Measurements from ENCODE around the gene FIG4. TPM values are rescaled to one million over a fixed set of nuclear protein-coding genes. Genes with fewer than 3 reads are reported as not detected.

Gene FIG4
- total RNA-seq, 4 donors from 2014 or later, result 9.4 to 18.1 (median 13.2) TPM

DNA sequence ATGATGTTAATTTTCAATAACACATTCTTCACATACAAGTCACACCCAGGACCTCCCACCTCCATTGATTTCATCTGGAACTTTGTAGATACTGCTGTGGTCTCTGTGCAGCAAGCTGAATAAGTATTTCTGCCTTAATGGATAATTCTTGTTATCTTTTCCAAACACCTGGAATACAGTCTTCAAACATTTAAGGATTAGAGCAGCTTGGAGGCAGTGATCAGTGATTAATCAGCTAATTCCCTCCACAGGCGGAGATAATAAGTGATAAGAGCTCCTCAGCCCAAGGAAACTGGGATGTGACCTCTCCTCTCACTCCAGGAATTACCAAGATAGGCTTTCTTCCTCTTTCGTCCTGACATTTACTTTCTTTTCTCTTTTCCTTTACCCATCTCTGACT lies 110.7 kb downstream of the FIG4 start:
- no peak for DNase-seq (ENCODE audit: low spot score)
- ATAC-seq (ENCODE audit: low FRiP score), result no peak
- TF ChIP-seq, protein P1, sequence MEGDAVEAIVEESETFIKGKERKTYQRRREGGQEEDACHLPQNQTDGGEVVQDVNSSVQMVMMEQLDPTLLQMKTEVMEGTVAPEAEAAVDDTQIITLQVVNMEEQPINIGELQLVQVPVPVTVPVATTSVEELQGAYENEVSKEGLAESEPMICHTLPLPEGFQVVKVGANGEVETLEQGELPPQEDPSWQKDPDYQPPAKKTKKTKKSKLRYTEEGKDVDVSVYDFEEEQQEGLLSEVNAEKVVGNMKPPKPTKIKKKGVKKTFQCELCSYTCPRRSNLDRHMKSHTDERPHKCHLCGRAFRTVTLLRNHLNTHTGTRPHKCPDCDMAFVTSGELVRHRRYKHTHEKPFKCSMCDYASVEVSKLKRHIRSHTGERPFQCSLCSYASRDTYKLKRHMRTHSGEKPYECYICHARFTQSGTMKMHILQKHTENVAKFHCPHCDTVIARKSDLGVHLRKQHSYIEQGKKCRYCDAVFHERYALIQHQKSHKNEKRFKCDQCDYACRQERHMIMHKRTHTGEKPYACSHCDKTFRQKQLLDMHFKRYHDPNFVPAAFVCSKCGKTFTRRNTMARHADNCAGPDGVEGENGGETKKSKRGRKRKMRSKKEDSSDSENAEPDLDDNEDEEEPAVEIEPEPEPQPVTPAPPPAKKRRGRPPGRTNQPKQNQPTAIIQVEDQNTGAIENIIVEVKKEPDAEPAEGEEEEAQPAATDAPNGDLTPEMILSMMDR (IDR thresholded peaks at IDR 0.05), result no peak

DNA sequence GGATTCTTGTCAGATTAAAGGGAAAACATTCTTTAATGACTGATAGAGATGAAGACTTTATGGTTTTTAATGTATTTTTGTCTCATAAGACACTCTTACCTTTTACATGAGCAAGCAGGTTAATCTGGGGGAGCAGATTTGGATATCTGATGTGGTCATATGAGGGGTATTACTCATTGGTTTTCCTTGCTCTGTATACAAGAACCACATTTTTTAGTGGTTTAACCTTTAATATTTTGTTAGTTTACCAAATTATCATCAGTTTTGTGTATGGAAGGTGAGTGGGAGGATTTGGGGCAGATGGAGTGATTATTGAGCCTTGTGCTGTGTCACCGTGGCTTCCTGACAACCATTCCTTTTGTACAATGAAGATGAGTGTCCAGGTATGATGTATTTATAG lies 112.9 kb downstream of the FIG4 start:
- TF ChIP-seq, protein P1 (IDR thresholded peaks at IDR 0.05), result no peak
- DNase-seq (ENCODE audit: low spot score) (no peak), ATAC-seq (ENCODE audit: low FRiP score) (no peak)

DNA sequence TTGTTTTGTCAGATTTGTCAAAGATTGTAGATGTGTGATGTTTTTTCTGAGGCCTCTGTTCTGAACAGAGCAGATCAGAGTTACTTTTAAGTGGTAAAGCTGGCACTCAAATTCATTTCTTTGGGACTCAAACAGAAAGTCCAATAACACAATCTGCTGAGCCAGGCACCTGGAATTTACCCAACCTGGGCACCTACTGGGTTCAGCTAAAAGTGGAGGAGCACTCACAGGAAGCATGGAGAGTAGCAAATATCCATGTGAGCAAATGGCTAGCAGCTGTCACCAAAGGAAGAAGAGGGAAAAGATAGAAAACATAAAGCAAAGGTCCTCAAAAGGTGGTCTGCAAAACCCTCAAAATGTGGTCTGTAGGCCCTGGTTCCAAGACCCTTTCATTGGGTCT lies 116.8 kb downstream of the FIG4 start:
- DNase-seq (ENCODE audit: low spot score) (no peak), ATAC-seq (ENCODE audit: low FRiP score) (no peak)
- TF ChIP-seq, protein P1 (IDR thresholded peaks at IDR 0.05), result no peak

DNA sequence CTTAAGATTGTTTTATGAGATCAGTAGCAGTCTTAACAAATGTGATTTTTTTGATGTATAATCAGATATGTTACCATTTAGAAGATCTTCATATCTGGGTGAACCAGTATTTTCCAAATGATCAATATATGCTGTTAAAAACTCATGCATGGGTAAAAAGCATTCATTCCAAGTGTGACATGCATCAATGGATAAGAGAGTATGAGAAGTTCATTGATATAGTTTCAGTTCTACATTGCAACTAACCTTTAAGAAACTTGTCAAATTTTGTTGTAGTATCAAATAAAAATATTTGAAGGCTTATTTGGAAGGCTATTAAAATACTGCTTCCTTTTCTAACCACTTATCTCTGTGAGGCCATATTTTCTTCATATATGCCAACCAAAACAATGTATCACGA lies 117.7 kb downstream of the FIG4 start:
- TF ChIP-seq, protein P1 (IDR thresholded peaks at IDR 0.05), result no peak
- DNase-seq (ENCODE audit: low spot score) (no peak), ATAC-seq (ENCODE audit: low FRiP score) (no peak)

DNA sequence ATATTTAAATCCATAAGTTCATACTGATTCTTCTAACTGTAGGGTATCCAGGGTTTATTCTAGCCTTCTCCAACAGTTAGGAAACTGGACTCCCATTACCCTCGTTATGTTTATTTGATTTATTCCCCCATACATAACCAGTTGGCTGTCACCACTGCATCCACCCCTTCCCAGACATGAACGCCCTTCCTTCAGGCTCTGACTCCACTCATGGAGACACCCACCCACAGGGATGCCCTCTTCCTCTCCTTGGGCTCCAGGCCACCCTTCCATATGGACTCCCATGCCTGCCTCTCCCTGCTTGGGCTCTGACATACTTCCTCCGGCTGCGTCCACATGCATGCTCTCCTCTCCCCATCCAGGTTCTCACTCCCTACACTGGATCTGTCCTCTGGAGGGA lies 124.0 kb downstream of the FIG4 start:
- ATAC-seq (ENCODE audit: low FRiP score) (no peak), DNase-seq (ENCODE audit: low spot score) (no peak)
- TF ChIP-seq, protein P1 (IDR thresholded peaks at IDR 0.05), result no peak

DNA sequence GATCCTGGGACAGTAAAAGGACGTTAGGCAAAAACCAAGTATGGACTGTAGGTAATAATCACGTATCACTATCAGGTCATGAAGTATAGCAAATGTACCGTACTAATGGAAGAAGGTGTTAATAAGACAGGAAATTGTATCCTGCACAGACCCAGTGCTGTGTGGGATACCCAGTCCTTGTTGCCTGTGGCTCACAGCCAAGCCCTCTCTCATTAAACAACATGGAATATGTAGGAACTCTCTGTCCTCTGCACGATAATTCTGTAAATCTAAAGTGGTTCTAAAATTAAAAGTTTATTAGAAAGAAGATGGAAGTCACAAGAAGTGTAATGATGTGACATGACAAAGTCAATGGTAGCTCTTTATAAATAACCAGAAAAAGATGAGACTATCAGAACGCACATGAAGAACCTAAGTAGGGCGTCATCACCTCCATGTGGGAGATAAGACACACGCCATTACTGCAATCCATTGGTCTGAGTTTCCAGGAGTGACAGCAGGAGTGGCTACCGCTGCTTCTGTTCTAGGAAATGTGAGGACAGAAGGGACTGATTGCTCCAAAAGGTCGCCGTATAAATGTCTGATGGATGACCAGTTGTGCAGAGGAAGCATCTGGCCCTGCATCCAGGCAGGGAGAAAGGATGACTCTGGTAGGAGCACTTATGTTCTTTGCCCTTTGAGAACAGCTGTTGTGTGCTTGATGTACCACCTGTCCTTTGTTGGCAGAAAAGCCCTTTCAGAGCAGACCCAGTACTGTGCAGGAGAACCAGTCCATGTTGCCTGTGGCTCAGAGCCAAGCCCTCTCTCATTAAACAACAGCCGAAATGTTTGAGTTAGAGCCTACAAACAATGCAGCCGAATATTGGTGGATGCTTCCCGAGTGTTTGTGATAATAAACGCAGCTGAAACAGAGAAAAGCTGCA lies 125.6 kb downstream of the FIG4 start:
- no peak for ATAC-seq (ENCODE audit: low FRiP score)
- TF ChIP-seq, protein P1 (IDR thresholded peaks at IDR 0.05), result no peak
- DNase-seq (ENCODE audit: low spot score), result no peak
